SIG-M5 treated with dmso at 0.1 percent for 504 hours (cell line): ENCODE results near the gene COMMD7.
"Not testable (repeated sequence)": the region's sequence is repeated elsewhere in the genome, so short reads cannot be mapped to it uniquely, and the experiment has no call there.

Experiments
- DNase-seq: peaks from one replicate; lab custom pipeline; 2025; ENCODE audit not compliant: unreplicated experiment; lab: John Stamatoyannopoulos, UW

COMMD7 gene

DNA sequence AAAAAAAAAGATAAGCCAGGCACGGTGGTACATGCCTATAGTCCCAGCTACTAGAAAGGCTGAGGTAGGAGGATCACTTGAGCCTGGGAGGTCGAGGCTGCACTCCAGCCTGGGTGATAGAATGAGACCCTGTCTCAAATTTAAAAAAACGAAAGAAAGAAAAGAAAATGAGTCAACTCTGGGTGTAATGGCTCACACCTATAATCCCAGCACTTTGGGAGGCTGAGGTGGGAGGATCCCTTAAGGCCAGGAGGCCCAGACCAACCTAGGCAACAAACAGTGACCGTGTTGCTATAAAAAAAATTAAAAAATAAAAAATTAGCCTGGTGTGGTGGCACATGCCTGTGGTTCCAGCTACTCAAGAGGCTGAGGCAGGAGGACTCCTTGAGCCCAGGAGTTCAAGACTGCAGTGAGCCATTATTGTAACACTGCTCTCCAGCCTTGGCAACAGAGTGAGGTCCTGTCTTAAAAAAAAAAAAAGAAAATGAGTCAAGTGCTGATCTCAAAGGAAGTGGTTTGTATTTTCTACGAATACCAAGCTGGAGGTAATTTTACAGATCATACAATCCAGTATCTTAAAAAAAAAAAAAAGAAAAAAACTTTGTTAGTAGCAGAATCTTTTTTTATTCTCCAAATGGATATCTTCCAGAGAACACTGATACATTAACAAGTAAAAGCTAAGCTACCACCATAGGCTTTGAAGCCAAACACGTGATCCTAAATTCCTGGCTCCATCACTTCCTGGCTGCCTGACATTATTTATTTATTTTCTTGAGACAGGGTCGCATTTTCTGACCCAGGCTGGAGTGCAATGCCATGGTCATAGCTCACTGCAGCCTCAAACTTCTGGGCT, 5.7 kb downstream of the COMMD7 start:
- no peak for DNase-seq

DNA sequence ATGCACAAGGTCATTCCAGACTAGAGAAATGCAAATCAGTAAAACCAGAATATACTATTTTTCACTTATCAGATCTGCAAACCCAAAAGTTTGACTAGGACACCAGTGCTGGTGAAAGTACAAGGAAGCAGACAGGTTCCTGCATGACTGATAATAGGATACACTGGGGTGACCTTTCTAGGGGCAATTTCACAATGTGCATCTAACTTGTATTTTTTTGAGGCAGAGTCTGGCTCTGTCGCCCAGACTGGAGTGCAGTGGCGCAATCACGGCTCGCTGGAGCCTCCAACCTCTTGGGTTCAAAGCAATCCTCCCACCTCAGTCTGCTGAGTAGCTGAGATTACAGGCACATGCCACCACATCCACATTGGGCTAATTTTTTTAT, 11.4 kb downstream of the COMMD7 start:
- peak; percentile 78 for DNase-seq

DNA sequence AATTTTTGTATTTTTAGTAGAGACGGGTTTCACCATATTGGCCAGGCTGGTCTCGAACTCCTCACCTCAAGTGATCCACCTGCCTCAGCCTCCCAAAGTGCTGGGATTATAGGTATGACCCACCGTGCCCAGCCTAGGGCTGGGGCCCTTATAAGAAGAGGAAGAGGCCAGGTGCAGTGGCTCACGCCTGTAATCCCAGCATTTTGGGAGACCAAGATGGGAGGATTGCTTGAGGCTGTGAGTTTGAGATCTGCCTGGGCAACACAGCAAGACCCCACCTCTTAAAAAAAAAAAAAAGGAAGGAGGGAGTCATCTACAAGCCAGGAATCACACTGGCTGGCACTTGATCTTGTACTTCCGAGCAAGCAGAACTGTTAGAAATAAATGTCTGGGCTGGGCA, 13.9 kb downstream of the COMMD7 start:
- DNase-seq: not testable (repeated sequence)

DNA sequence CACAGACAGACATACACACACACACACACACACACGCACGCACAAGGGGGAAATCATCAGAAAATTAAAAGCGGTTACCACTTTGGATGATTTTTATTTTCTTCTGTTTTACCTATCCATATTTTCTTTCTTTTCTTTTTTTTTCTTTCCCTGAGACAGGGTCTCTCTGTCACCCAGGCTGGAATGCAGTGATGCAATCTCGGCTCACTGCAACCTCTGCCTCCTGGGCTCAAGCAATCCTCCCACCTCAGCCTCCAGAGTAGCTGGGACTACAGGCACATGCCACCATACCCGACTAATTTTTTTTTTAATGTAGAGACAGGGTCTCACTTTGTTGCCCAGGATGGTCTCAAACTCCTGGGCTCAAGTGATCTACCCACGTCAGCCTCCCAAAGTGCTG, 14.8 kb downstream of the COMMD7 start:
- DNase-seq: not testable (repeated sequence)

DNA sequence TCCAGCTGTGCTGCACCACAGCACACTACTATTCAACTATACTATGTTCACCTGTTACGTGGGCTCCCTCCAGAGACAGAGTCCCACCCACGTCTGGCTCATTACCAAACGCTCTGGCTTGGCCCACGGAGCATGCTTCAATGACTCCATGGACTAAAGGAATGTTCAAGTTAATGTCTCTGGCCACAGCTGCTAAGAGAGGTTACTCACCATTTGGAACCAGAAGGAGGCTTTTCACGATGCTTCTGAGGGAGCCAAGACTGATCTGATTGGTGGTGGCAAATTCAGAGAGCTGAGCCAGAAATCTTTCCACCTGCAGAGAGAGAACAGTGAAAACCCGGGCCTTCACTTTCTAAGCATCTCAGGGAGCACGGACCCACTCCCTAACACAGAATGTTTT, 15.6 kb downstream of the COMMD7 start:
- DNase-seq: no peak

DNA sequence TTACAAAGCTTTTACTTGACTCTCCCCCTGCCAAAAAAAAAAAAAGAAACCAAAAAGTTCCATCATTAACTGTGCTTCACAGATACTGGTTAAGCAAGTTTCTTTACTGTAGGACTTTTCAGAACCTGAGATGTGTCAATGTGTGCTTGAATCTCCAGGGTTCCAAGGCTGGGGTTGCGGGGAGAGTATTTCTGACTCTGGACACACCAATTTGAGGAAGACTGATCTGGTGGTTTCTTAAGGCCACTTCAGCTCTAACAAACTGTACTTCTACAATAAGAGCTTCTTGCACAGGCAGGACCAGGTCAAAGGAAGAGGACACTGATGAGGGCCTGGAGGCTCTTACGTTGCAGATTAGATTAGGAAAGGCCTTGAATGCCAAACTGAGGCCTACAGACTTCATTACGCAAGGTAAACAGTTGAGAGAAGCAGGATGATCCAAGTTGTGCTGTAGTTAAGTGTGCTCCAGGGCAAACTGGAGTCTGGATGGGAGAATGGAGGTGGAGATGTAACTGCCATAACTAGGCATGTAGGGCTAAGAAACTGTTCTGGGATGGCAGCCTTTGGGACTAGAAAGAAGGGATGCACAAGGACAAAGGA, 24.4 kb downstream of the COMMD7 start:
- no peak for DNase-seq

DNA sequence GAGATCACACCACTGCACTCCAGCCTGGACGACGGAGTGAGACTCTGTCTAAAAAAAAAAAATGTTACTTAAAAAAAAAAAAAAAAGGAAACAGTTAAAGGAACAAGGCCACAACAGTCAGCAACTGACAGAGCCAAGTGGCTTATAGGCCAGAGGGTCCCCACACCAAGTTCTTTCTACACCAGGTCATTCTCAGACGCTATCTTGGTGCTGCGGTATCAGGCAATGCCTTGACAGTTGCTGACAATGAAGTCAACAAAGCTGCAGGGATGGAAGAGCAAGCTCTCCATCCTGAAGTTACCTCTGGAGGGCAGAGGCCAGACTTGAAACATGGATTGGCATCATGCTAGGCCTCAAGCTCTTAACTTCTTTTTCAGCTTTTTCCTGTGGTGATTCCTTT, 31.9 kb downstream of the COMMD7 start:
- DNase-seq: no peak

DNA sequence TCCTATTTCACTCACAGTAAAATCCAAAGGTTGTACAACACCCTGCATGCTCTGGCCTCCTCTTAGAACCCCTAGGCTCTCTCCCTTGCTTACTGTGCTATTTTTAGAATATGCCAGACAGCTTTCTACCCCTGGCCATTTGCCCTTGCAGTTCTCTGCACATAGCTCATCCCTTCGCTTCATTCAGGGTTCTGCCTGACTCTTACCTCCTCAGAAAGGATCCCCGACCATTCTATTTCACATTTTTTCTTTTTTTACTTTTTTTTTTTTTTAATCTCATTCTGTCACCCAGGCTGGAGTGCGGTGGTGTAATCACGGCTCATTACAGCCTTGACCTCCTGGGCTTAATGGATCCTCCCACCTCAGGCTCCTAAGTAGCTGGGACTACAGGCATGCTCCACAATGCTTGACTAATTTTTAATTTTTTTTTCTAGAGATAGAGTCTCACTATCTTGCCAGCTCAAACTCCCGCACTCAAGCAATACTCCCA, 33.6 kb downstream of the COMMD7 start:
- no peak for DNase-seq

DNA sequence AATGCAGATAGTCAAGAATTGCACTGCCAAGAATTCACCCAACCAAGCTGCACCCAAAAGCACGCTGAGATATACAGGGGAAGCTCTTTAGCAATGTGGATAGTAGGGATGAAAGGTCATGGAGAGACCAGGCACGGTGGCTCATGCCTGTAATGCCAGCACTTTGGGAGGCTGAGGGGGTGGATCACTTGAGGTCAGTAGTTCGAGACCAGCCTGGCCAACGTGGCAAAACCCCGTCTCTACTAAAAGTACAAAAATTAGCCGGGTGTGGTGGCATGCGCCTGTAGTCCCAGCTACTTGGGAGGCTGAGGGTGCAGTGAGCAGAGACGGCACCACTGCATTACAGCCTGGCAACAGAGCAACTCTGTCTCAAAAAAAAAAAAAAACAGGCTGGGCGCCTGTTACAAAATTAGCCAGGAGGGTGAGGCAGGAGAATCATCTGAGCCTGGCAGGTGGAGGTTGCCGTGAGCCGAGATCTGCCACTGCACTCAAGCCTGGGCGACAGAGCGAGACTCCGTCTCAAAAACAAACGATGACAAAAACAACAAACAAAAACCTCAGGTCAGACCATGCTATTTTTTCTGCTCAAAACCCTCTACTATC, 34.1 kb downstream of the COMMD7 start:
- not testable (repeated sequence) for DNase-seq

DNA sequence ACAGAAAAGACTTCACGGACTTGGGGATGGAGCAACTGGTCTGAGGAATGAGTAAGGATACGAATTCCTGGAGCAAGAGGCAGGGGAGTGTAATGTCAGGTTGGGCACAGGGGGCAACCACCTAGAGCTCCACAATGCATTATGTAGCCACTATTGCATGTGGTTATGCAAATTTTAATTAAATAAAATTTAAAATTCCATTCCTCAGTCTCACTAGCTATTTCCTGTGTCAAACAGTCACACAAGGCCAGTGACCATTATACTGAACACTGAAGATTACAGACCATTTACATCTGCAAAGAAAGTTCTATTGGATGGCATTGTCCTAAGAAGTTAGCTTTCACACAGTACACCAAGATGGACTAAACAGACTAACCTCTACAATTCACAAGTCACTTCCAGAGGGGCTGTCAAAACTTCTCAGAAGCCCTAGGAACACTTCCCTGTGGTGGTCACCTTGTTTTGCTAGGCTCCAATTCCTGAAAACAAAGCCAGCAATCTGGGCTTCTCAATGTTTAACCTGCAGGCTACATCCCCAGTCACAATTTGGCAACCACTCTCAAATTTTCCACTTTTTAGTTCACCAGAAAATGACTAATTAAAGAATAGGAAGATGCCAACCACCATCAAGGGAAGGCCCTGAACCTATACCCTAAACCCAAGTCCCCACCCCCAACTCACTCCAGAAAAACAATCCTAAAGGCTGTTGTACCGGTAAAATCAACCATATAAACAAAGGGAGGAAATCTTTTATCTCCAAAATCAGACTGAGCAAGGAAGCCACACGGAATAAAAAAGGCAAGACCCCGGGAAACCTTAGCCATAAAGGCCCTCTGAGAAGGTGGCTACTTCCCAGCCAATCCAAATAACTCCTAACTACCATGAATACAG, 35.3 kb downstream of the COMMD7 start:
- DNase-seq: no peak

DNA sequence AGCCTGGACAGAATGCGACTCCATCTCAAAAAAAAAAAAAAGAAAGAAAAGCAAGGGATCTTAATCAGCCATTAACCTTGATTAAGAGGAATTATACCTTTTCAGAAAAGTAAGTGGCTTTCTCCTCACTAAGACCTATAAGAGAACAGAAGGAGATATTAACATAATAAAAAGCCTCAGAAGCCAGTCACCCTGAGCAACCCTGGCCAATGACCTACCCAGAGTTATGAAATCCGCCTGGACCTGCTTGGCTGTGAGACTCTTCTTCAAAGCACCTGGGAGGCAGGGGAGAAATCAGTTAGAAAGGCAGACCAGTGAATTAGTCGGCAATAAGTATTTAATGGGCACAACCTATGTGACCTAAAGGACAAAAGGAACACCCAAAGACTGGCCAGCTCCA, 36.8 kb downstream of the COMMD7 start:
- no peak for DNase-seq

DNA sequence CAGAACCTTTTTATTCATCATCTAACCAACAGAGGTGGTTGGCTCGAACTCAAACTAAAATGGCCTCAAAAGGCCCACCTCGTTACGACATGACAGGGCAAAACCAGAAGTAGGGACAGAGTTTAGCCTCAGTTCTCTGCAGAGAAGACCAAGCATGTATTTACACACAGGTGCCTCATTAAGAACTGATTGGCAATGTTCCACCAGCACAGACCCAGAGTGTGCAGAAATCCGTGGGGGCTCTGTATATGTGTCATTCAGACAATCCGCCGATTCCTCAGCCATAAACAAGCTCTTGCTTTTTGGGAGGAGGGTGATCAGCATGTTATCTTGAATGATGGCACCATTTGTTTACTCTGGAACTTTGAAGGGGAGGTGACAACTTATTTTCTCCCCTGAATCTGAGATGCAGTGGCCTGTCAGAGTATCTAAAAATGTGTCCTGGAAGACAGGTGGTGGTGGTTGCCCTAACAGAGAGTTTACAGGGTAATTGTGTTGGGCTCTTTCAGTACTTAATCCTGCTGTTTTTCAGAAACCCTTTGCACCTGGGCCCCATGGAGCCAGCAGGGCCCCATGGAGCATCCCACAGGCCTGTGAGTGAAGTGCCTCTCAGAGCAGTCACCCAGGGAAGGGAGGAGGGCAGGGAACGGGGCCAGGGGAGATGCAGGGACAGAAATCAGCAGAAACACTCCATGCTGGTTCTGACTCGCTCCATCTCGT, 40.4 kb downstream of the COMMD7 start:
- DNase-seq: no peak

DNA sequence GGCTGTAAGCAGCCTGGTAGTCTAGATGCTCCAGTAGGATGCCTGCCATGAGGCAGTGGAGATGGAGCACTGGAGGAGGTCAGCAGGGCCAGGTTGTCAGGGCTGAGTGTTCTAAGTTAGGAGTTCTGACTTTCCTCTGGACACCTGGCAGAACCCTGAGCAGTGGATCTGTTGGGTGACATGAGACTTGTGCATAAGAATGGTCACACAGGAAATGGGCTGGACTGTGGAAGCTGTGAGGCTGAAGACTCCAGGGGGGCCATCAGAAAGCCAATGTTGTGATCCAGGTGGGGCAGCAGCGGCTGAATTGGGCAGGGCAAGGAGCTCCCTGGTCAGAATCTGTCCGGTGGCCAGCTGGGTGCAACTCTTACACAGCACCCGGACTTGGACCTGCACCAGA, 45.7 kb downstream of the COMMD7 start:
- DNase-seq: no peak

DNA sequence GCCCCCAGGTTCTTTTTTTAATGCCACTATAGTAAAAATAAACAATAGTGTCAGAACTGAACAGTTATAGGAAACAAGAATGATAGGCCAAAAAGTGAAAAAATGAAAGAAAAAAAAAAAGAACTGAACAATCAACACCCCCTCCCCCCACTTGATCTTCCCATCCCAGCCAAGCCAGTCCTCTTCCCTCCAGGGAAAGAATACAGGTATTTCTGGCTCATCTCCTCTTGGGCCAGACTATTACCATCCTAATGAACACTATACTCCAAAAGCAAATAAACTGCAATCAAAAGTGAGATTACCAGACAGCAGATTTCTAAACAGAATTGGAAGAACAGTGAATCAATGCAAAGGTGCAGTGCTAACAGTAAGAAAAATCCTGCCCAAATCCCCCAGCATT, 48.2 kb downstream of the COMMD7 start:
- no peak for DNase-seq

DNA sequence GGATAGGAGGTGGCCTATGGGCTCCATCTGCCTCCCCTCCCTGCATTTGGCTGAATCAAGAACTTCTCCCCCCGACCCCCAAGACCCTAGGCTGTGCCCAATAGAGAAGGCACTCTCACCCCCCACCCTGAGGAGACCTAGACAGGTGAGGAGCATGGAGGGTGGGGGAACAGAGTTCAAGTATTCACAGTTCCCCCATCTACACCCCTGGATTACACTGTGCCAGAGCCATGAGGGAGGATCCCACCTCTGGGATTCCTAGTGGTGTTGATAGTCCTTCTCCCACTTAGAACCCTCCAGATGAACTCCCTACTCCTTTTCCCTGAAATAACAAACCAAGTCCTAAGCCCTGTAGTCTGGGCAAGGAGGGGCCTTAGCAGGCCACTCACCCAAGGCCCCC, 54.3 kb downstream of the COMMD7 start:
- not testable (repeated sequence) for DNase-seq

DNA sequence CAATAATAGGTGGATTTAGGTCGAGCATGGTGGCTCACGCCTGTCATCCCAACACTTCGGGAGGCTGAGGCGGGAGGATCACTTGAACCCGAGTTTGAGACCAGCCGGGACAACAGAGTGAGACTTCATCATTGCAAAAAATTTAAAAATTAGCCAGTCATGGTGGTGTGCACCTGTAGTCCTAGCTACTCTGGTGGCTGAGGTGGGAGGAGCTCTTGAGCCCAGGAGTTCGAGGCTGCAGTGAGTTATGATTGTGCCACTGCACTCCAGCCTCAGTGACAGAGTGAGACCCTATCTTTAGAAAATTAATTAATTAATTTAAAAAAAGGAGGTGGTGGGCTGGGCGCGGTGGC, 56.1 kb downstream of the COMMD7 start:
- DNase-seq: no peak

DNA sequence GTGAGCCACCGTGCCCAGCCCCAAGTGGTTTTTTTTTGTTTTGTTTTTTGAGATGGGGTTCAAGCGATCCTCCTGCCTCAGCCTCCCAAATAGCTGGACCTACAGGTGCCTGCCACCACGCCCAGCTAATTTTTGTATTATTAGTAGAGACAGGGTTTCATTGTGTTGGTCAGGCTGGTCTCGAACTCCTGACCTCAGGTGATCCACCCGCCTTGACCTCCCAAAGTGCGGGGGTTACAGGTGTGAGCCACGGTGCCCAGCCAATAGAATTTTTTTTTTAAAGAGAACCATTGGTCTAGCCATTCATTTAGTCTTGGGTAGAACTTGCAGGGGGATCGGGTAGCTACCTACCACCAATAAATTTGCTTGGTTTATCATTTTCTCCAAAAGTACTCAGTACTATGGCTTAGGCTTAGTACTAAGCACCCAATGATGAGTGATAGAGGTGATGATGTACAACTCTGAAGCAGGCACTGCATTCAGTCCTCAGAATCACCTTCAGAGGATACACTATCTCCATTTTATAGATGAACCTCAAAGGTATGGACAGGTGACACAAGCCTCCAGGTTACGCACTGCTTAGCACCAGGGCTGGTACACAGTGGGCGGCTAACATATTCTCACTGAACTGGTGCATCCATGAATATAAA, 56.6 kb downstream of the COMMD7 start:
- no peak for DNase-seq

DNA sequence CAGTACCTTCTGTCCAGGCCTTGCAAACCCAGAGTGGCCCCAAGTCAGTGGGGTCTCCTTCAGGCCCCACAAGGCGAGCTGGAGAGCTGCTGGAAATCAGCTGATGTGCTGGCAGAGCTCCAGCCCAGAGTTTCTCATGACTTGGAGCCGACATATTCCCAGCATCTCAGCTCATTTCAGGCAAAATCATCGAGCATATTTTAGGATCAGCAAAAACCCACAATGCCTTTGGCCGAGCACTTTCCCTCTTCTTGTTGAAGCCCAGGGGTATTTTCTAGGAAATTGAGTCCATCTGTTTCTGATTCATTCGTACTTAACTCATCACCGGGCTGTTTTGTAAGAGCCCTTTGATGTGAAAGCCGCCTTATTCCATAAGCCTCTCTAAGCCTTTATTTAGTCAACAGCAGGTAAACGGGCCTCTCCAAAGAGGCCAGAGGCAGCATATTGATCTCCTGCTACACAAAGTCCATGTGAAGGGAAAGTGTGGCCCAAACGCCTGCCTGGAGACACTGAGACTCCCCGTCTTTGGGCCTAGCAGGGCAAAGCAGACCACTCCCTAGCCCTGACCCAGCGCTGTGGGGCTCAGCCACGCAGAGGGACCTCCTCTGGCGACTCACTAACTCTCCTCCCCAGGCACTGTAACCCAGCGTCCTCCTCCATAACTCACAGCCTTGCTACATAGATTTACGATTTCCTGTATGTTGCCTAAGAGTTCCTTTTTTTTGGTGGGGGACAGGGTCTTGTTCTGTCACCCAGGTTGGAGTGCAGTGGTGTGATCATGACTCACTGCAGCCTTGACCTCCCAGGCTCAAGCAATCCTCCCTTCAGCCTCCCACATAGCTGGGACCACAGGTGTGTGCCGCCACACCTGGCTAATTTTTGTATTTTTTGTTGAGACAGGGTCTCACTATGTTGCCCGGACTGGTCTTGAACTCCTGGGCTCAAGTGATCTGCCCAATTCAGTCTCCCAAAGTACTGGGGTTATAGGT, 57.4 kb downstream of the COMMD7 start:
- DNase-seq: peak; percentile 96

DNA sequence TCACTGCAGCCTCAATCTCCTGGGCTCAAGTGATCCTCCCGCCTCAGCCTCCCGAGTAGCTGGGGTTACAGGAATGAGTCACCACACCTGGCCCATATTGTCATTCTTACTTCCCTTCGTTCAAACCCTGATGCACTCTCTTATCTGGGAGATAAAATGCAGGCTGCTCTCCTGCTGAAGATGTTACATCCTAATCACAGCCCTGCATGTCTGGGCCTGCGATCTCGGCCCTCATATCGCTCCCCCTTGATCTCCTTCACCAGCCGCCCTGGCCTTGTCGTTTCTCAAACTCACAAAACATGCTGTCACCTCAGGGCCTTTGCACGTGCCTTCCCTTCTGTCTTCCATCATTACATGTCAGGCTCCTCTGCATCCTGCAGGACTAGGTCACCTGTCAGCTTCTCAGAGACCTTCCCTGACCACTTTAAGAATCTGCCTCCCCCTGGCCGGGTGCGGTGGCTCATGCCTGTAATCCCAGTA, 60.7 kb downstream of the COMMD7 start:
- no peak for DNase-seq
